Tibial artery (tissue), 4 donors: ENCODE results near the gene DCAF5.
A peak's percentile ranks its signal among the peaks of the same experiment; 100 is the strongest.
"Not testable (repeated sequence)": the region's sequence is repeated elsewhere in the genome, so short reads cannot be mapped to it uniquely, and the experiment has no call there.

ENCODE experiments used
- DNase-seq, 2 donors: peaks; one replicate each; pipeline ENCODE4 v3.0.0-alpha.2; 2019
- H3K27ac ChIP-seq, 2 donors: fragments of 200-600 bp; sonication (generic) in 1 of 2; 1 replicate in 1 of 2; 2 replicates in 1 of 2; pipeline ENCODE4 v1.5.1; 2018 to 2019; ENCODE audit warnings: mild to moderate bottlenecking in 1 of 2
- H3K27me3 ChIP-seq, 2 donors: fragments of 200-600 bp; sonication (generic) in 1 of 2; one replicate each; pipeline versions ENCODE4 v1.5.1 to v1.6.0; 2016 to 2019
- H3K36me3 ChIP-seq, 3 donors: fragments of 200-600 bp; sonication (generic) in 2 of 3; one replicate each; pipeline ENCODE4 v1.5.1; 2016 to 2019; ENCODE audit warnings: mild to moderate bottlenecking in 2 of 3
- H3K4me1 ChIP-seq, 4 donors: fragments of 200-600 bp; sonication (generic) in 2 of 4; 1 replicate in 3 of 4; 2 replicates in 1 of 4; pipeline ENCODE4 v1.5.1; 2016 to 2019
- H3K4me3 ChIP-seq, 2 donors: fragments of 200-600 bp; sonication (generic) in 1 of 2; 1 replicate in 1 of 2; 2 replicates in 1 of 2; pipeline ENCODE4 v1.5.1; 2018 to 2019; ENCODE audit warnings: mild to moderate bottlenecking in 2 of 2
- H3K9me3 ChIP-seq, 3 donors: fragments of 200-600 bp; sonication (generic) in 1 of 3; one replicate each; pipeline ENCODE4 v1.5.1; 2016 to 2019
- CTCF ChIP-seq, 2 experiments: fragments of 200-600 bp in 1 of 2; fragments of 450-650 bp in 1 of 2; IDR thresholded peaks; one replicate each; pipeline ENCODE4 v1.5.1; 2017 to 2019; ENCODE audit warnings: antibody characterized with exemption in 2 of 2, mild to moderate bottlenecking in 1 of 2, moderate library complexity in 1 of 2
- intact Hi-C: fragments of 100-400 bp; cut with DNase I; formaldehyde crosslinking; loops from one replicate; pipeline ENCODE4 v1.15.0; 2023; ENCODE audit warnings: low total_unique reads

DCAF5 gene

GRCh38 chr14:69079188-69079742 lies 73.7 kb downstream of the DCAF5 start:
- no peak for DNase-seq
- peaks cover 5 to 18% (median 14%) of the 10 kb centered on the region in 3 donors for H3K36me3 ChIP-seq
- TF ChIP-seq CTCF (IDR thresholded peaks at IDR 0.05), result no peak
- H3K4me1 ChIP-seq, result peaks cover 0 to 40% (median 13%) of the 10 kb centered on the region in 4 donors
- intact Hi-C loops, result no loop called here
- no peaks in the 10 kb centered on the region for H3K9me3 ChIP-seq
- H3K27ac ChIP-seq, result peak overlapping the region; percentile 65 to 75
- no peak overlapping the region for H3K4me3 ChIP-seq
- no peaks in the 10 kb centered on the region for H3K27me3 ChIP-seq

- no peaks in the 10 kb centered on the region for H3K27me3 ChIP-seq
- peaks cover 0 to 48% (median 13%) of the 10 kb centered on the region in 4 donors for H3K4me1 ChIP-seq
- H3K27ac ChIP-seq, result peak overlapping the region; percentile 65 to 75
- no peak for DNase-seq
- peaks cover 0 to 14% (median 11%) of the 10 kb centered on the region in 3 donors for H3K36me3 ChIP-seq
- intact Hi-C loops, result no loop called here
- H3K4me3 ChIP-seq, result no peak overlapping the region
- H3K9me3 ChIP-seq, result no peaks in the 10 kb centered on the region
- no peak for TF ChIP-seq CTCF (IDR thresholded peaks at IDR 0.05)
Measured at GRCh38 chr14:69077841-69078240, 75.1 kb downstream of the DCAF5 start.

- H3K4me3 ChIP-seq, H3K27me3 ChIP-seq, intact Hi-C loops, DNase-seq, H3K9me3 ChIP-seq: not testable (repeated sequence)
- Histone ChIP-seq H3K27ac (peak overlapping the region; percentile 54 to 75), H3K36me3 (peaks cover 0 to 15% (median 11%) of the 10 kb centered on the region in 3 donors), H3K4me1 (peaks cover 0 to 50% (median 13%) of the 10 kb centered on the region in 4 donors)
Measured at GRCh38 chr14:69077185-69077584, 75.7 kb downstream of the DCAF5 start.

- H3K4me3 ChIP-seq, result no peak overlapping the region
- H3K27ac ChIP-seq, result peak overlapping the region in 1 of 2 donors; percentile 75
- DNase-seq, result no peak
- no peaks in the 10 kb centered on the region for H3K9me3 ChIP-seq
- H3K36me3 ChIP-seq, result peaks cover 0 to 21% (median 14%) of the 10 kb centered on the region in 3 donors
- intact Hi-C loops, result no loop called here
- TF ChIP-seq CTCF (IDR thresholded peaks at IDR 0.05), result no peak
- no peaks in the 10 kb centered on the region for H3K27me3 ChIP-seq
- peaks cover 0 to 50% (median 13%) of the 10 kb centered on the region in 4 donors for H3K4me1 ChIP-seq
Measured at GRCh38 chr14:69076341-69076740, 76.6 kb downstream of the DCAF5 start.

GRCh38 chr14:69073915-69074314 lies 79.0 kb downstream of the DCAF5 start:
- Histone ChIP-seq H3K36me3 (peaks cover 0 to 27% (median 14%) of the 10 kb centered on the region in 3 donors), H3K9me3 (no peaks in the 10 kb centered on the region), H3K4me1 (peaks cover 0 to 48% (median 7%) of the 10 kb centered on the region in 4 donors), H3K4me3 (no peak overlapping the region), H3K27ac (peak overlapping the region; percentile 12 to 45), H3K27me3 (no peaks in the 10 kb centered on the region)
- no peak for TF ChIP-seq CTCF (IDR thresholded peaks at IDR 0.05)
- DNase-seq, result no peak
- intact Hi-C loops, result no loop called here

GRCh38 chr14:69073429-69073828 lies 79.5 kb downstream of the DCAF5 start:
- Histone ChIP-seq H3K4me1 (peaks cover 0 to 48% (median 9%) of the 10 kb centered on the region in 4 donors), H3K27ac (peak overlapping the region; percentile 12 to 45), H3K36me3 (peaks cover 0 to 27% (median 14%) of the 10 kb centered on the region in 3 donors), H3K27me3 (no peaks in the 10 kb centered on the region), H3K4me3 (no peak overlapping the region), H3K9me3 (no peaks in the 10 kb centered on the region)
- DNase-seq, result no peak
- TF ChIP-seq CTCF (IDR thresholded peaks at IDR 0.05), result no peak
- intact Hi-C loops, result no loop called here
